H9 (cell line): ENCODE data around the gene KCMF1. TPM values are rescaled to one million over a fixed set of nuclear protein-coding genes. Genes with fewer than 3 reads are reported as not detected.
A peak's percentile ranks its signal among the peaks of the same experiment; 100 is the strongest.

Experiments
- DNase-seq: peaks from one replicate; pipeline ENCODE4 v3.0.0-alpha.2; 2017
- H2AFZ ChIP-seq: one replicate; pipeline ENCODE4 v1.6.1; 2013; ENCODE audit warnings: mild to moderate bottlenecking, low read length, control low read depth, moderate library complexity
- H2AK5ac ChIP-seq: 2 replicates; pipeline ENCODE4 v1.6.1; 2013; ENCODE audit warnings: low read length, control low read depth, mixed read lengths; ENCODE audit not compliant: insufficient read length
- H2BK120ac ChIP-seq: one replicate; pipeline ENCODE4 v1.6.1; 2013; ENCODE audit warnings: low read depth, mild to moderate bottlenecking, low read length, control low read depth, inconsistent platforms; ENCODE audit not compliant: poor library complexity, severe bottlenecking
- H2BK12ac ChIP-seq: 2 replicates; pipeline ENCODE4 v1.6.1; 2013; ENCODE audit warnings: low read length, control low read depth, mixed read lengths, low read depth; ENCODE audit not compliant: insufficient read length
- H2BK15ac ChIP-seq: 2 replicates; pipeline ENCODE4 v1.6.1; 2013; ENCODE audit warnings: low read depth, low read length, control low read depth
- H2BK20ac ChIP-seq: one replicate; pipeline ENCODE4 v1.6.1; 2013; ENCODE audit warnings: low read depth, mild to moderate bottlenecking, low read length, control low read depth, inconsistent platforms; ENCODE audit not compliant: poor library complexity, severe bottlenecking
- H2BK5ac ChIP-seq: 2 replicates; pipeline ENCODE4 v1.6.1; 2013; ENCODE audit warnings: low read length, control low read depth, mixed read lengths; ENCODE audit not compliant: insufficient read length
- H3K14ac ChIP-seq: 2 replicates; pipeline ENCODE4 v1.6.1; 2013; ENCODE audit warnings: low read length, control low read depth; ENCODE audit not compliant: insufficient read depth
- H3K18ac ChIP-seq: 2 replicates; pipeline ENCODE4 v1.6.1; 2013; ENCODE audit warnings: low read depth, mild to moderate bottlenecking, mixed read lengths, low read length, control low read depth; ENCODE audit not compliant: insufficient read length
- H3K23ac ChIP-seq: 2 replicates; pipeline ENCODE4 v1.6.1; 2013; ENCODE audit warnings: low read length, control low read depth, mixed read lengths, low read depth; ENCODE audit not compliant: insufficient read length
- H3K23me2 ChIP-seq: 2 replicates; pipeline ENCODE4 v1.6.1; 2013; ENCODE audit warnings: low read depth, mild to moderate bottlenecking, mixed read lengths, low read length, control low read depth; ENCODE audit not compliant: insufficient read length, poor library complexity, severe bottlenecking
- H3K27ac ChIP-seq: 2 replicates; pipeline ENCODE4 v1.5.1; 2013; ENCODE audit warnings: low read length, control low read depth, mixed read lengths, low read depth; ENCODE audit not compliant: insufficient read length
- H3K27me3 ChIP-seq: 2 replicates; pipeline ENCODE4 v1.6.1; 2013; ENCODE audit warnings: low read length, control low read depth, inconsistent platforms; ENCODE audit not compliant: insufficient read depth
- H3K4ac ChIP-seq: 2 replicates; pipeline ENCODE4 v1.6.1; 2013; ENCODE audit warnings: low read depth, mild to moderate bottlenecking, control low read depth, inconsistent platforms, low read length, moderate library complexity
- H3K4me1 ChIP-seq: 2 replicates; pipeline ENCODE4 v1.6.1; 2013; ENCODE audit warnings: low read length, control low read depth, inconsistent platforms; ENCODE audit not compliant: insufficient read depth
- H3K4me2 ChIP-seq: 2 replicates; pipeline ENCODE4 v1.6.1; 2013; ENCODE audit warnings: low read length, control low read depth, mixed read lengths; ENCODE audit not compliant: insufficient read length, insufficient read depth
- H3K56ac ChIP-seq: 2 replicates; pipeline ENCODE4 v1.6.1; 2013; ENCODE audit warnings: low read depth, mild to moderate bottlenecking, mixed read lengths, low read length, control low read depth; ENCODE audit not compliant: insufficient read length
- H3K79me1 ChIP-seq: 2 replicates; pipeline ENCODE4 v1.6.1; 2013; ENCODE audit warnings: low read depth, mild to moderate bottlenecking, moderate library complexity, low read length, control low read depth, inconsistent platforms; ENCODE audit not compliant: insufficient read depth, poor library complexity, severe bottlenecking
- H3K79me2 ChIP-seq: 2 replicates; pipeline ENCODE4 v1.6.1; 2013; ENCODE audit warnings: low read length, control low read depth, inconsistent platforms; ENCODE audit not compliant: insufficient read depth
- H3K9ac ChIP-seq: 2 replicates; pipeline ENCODE4 v1.6.1; 2013; ENCODE audit warnings: low read length, control low read depth, mixed read lengths; ENCODE audit not compliant: insufficient read length; ENCODE audit errors: extremely low read depth
- H3K9me3 ChIP-seq: one replicate; pipeline ENCODE4 v1.6.1; 2013; ENCODE audit warnings: low read depth, low read length, inconsistent platforms; ENCODE audit not compliant: control insufficient read depth
- H3T11ph ChIP-seq: one replicate; pipeline ENCODE4 v1.6.1; 2013; ENCODE audit warnings: mild to moderate bottlenecking, low read length, control low read depth, inconsistent platforms
- H4K20me1 ChIP-seq: one replicate; pipeline ENCODE4 v1.6.1; 2013; ENCODE audit not compliant: control insufficient read depth, insufficient read length, insufficient read depth
- H4K5ac ChIP-seq: 2 replicates; pipeline ENCODE4 v1.6.1; 2013; ENCODE audit warnings: low read depth, mild to moderate bottlenecking, mixed read lengths, low read length, control low read depth; ENCODE audit not compliant: insufficient read length
- H4K8ac ChIP-seq: replicated peaks from 2 replicates; pipeline ENCODE4 v1.6.1; 2013; ENCODE audit warnings: low read length, control low read depth, mixed read lengths, low read depth; ENCODE audit not compliant: insufficient read length
- H4K91ac ChIP-seq: 2 replicates; pipeline ENCODE4 v1.6.1; 2013; ENCODE audit warnings: low read depth, mild to moderate bottlenecking, moderate library complexity, mixed read lengths, low read length, control low read depth; ENCODE audit not compliant: insufficient read length
- H3K27ac Mint-ChIP-seq, 3 experiments: 2 replicates in 2 of 3; 3 replicates in 1 of 3; pipeline ENCODE4 v1.8.0; 2020 to 2021; ENCODE audit warnings: mixed read lengths in 3 of 3, mild to moderate bottlenecking in 1 of 3, moderate library complexity in 1 of 3
- H3K27me3 Mint-ChIP-seq: 2 replicates; pipeline ENCODE4 v1.8.0; 2021; ENCODE audit warnings: low read depth, mild to moderate bottlenecking, moderate library complexity, mixed read lengths
- H3K36me3 Mint-ChIP-seq, 3 experiments: 2 replicates in 2 of 3; 3 replicates in 1 of 3; pipeline ENCODE4 v1.8.0; 2020 to 2021; ENCODE audit warnings: low read depth in 3 of 3, mixed read lengths in 3 of 3; ENCODE audit not compliant: insufficient read depth in 1 of 3
- H3K4me1 Mint-ChIP-seq, 2 experiments: 2 replicates each; pipeline ENCODE4 v1.8.0; 2020; ENCODE audit warnings: mixed read lengths in 2 of 2
- H3K4me3 Mint-ChIP-seq, 2 experiments: 2 replicates in 1 of 2; 3 replicates in 1 of 2; pipeline ENCODE4 v1.8.0; 2020 to 2021; ENCODE audit warnings: mild to moderate bottlenecking in 2 of 2, mixed read lengths in 2 of 2, moderate library complexity in 1 of 2
- H3K9me3 Mint-ChIP-seq, 2 experiments: 2 replicates in 1 of 2; 3 replicates in 1 of 2; pipeline ENCODE4 v1.8.0; 2020; ENCODE audit warnings: mild to moderate bottlenecking in 2 of 2, mixed read lengths in 2 of 2, moderate library complexity in 1 of 2
- WGBS: extraction: QIAGEN DNeasy Blood & Tissue Kit; methylation state at CpG from one replicate; pipeline ENCODE4 v1.1.7; 2013; ENCODE audit warnings: missing lambda C conversion rate, low lambda C conversion rate, mixed read lengths; ENCODE audit not compliant: insufficient read length; ENCODE audit errors: extremely low coverage; 5-methylcytosine and 5-hydroxymethylcytosine counted together
- total RNA-seq: library from RNA; stranded (reverse); gene quantifications from 2 replicates; pipeline ENCODE4 v1.2.1, GENCODE V29; 2021
- TF ChIP-seq, protein P1 (sequence below): fragments of 200-600 bp; sonication (generic); conservative IDR thresholded peaks from 3 replicates; pipeline ENCODE4 v1.8.0; 2021; ENCODE audit warnings: antibody characterized with exemption, mild to moderate bottlenecking

KCMF1 gene
- total RNA-seq, 1 experiment from 2014 or later: 113 TPM

- DNase-seq: peak; percentile 62
- Mint-ChIP-seq H3K36me3 (peaks cover 28 to 38% (median 35%) of the 10 kb centered on the region in 3 experiments), H3K4me1 (peaks cover 38 to 42% of the 10 kb centered on the region in 2 experiments), H3K27ac (peak overlapping the region; percentile 99 to 100 (median 99)), H3K27me3 (peaks cover 1% of the 10 kb centered on the region; the same call in 1 of the 2 replicates), H3K9me3 (peaks cover 0 to 3% of the 10 kb centered on the region in 2 experiments; a peak in 1 of 5 replicates), H3K4me3 (peak overlapping the region; percentile 92 to 94)
- H4K20me1 ChIP-seq: no peaks in the 10 kb centered on the region
- no peak overlapping the region for H2BK20ac ChIP-seq
- H2AFZ ChIP-seq: no peak overlapping the region
- H3K14ac ChIP-seq: peak overlapping the region; percentile 94
- H4K5ac ChIP-seq: no peak overlapping the region
- no peak overlapping the region for H2BK12ac ChIP-seq
- H3T11ph ChIP-seq: no peak overlapping the region
- H3K18ac ChIP-seq: peak overlapping the region; percentile 47
- peak overlapping the region; percentile 2 for H3K56ac ChIP-seq
- H3K79me1 ChIP-seq: no peaks in the 10 kb centered on the region
- H3K79me2 ChIP-seq: peaks cover 52% of the 10 kb centered on the region
- no peak overlapping the region for H3K4ac ChIP-seq
- no CpG with 5 or more reads among the region's 65 CpGs for WGBS
- peaks cover 2% of the 10 kb centered on the region; the same call in 1 of the 2 replicates for H3K4me1 ChIP-seq
- H2BK5ac ChIP-seq: peak overlapping the region; percentile 7
- H2BK15ac ChIP-seq: no peak overlapping the region
- H3K23me2 ChIP-seq: peaks cover 14% of the 10 kb centered on the region
- H3K9me3 ChIP-seq: no peaks in the 10 kb centered on the region
- no peak overlapping the region for H4K91ac ChIP-seq
- no peaks in the 10 kb centered on the region for H3K27me3 ChIP-seq
- peak overlapping the region; percentile 19 for H3K23ac ChIP-seq
- peak overlapping the region; percentile 99 for H3K9ac ChIP-seq
- no peak overlapping the region for H2AK5ac ChIP-seq
- peak overlapping the region; percentile 82 for H3K4me2 ChIP-seq
- H3K27ac ChIP-seq: peak overlapping the region; percentile 12
- TF ChIP-seq, protein P1, sequence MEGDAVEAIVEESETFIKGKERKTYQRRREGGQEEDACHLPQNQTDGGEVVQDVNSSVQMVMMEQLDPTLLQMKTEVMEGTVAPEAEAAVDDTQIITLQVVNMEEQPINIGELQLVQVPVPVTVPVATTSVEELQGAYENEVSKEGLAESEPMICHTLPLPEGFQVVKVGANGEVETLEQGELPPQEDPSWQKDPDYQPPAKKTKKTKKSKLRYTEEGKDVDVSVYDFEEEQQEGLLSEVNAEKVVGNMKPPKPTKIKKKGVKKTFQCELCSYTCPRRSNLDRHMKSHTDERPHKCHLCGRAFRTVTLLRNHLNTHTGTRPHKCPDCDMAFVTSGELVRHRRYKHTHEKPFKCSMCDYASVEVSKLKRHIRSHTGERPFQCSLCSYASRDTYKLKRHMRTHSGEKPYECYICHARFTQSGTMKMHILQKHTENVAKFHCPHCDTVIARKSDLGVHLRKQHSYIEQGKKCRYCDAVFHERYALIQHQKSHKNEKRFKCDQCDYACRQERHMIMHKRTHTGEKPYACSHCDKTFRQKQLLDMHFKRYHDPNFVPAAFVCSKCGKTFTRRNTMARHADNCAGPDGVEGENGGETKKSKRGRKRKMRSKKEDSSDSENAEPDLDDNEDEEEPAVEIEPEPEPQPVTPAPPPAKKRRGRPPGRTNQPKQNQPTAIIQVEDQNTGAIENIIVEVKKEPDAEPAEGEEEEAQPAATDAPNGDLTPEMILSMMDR: no peak
- H2BK120ac ChIP-seq: no peak overlapping the region
- no peak overlapping the region for H4K8ac ChIP-seq
Measured at GRCh38 chr2:84970210-84970867, 622 bp upstream of the KCMF1 start.
